NCI-H1105 (cell line): ENCODE measurements around the gene HAUS8.
"Not testable (repeated sequence)": the region's sequence is repeated elsewhere in the genome, so short reads cannot be mapped to it uniquely, and the experiment has no call there.

Source experiments
- DNase-seq: peaks from one replicate; lab custom pipeline; 2025; lab: John Stamatoyannopoulos, UW

Gene HAUS8

GRCh38 chr19:17101686-17102628 is 26.7 kb upstream of the HAUS8 start:
- no peak for DNase-seq

- no peak for DNase-seq
Measured at GRCh38 chr19:17098326-17098725, 23.1 kb upstream of the HAUS8 start.

DNA sequence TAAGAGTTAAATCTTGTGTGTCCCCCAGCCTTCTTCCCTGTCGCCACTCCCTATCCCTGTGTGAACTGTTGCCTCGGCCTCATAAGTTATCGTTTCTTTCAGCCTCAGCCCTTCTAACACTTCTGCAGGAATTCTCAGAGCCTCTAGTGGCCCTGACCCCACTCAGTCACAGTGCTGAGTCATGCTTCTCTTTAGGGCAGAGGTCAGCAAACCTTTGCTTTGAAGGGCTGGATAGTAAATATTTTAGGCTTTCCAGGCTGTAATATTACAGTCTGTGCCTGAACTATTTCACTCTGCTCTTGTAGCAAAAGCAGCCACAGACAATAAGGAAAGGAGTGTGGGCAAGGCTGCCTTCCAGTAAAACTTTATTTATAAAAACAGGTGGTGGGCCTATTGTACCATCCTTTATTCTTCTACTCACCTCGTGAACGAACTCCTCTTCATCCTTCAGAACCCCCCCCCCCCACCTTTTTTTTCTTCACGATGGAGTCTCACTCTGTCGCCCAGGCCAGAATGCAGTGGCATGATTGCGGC is 22.4 kb upstream of the HAUS8 start:
- no peak for DNase-seq

DNA sequence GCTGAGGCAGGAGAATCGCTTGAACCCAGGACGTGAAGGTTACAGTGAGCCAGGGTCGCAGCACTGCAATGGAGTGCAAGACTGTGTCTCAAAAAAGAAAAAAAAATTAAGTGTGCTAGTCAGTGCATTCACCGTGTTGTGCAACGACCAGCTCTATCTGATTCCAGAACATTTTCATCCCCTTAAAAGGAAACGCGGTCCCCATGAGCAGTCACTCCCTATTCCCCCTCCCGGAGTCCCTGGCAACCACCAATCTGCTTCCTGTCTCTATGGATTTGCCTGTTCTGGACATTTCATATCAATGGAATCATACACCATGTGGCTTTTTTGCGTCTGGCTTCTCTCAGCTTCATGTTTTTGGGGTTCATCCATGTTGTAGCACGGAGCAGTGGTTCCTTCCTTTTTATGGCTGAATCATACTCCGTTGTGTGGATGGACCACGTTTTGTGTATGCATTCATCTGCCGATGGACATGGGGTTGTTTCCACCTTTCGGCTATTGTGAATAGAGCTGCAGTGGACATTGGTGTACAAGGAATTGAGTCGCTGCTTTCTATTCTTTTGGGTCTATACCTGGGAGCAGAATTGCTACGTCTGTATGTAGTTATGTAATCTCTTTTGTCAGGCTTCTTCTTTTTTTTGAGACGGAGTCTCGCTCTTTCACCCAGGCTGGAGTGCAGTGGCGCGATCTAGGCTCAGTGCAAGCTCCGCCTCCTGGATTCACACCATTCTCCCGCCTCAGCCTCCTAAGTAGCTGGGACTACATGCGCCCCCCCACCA is 20.1 kb upstream of the HAUS8 start:
- DNase-seq: no peak

DNA sequence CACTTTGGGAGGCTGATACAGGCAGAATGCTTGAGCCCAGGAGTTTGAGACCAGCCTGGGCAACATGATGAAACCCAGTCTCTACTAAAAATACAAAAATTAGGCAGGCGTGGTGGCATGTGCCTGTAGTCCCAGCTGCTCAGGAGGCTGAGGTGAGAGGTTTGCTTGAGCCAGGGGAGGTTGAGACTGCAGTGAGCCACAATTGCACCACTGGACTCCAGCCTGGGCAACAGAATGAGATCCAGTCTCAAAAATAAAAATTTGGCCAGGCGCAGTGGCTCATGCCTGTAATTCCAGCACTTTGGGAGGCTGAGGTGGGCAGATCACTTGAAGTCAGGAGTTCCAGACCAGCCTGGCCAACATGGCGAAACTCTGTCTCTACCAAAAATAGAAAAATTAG is 19.4 kb upstream of the HAUS8 start:
- not testable (repeated sequence) for DNase-seq

- no peak for DNase-seq
Measured at GRCh38 chr19:17092696-17093095, 17.4 kb upstream of the HAUS8 start.

DNA sequence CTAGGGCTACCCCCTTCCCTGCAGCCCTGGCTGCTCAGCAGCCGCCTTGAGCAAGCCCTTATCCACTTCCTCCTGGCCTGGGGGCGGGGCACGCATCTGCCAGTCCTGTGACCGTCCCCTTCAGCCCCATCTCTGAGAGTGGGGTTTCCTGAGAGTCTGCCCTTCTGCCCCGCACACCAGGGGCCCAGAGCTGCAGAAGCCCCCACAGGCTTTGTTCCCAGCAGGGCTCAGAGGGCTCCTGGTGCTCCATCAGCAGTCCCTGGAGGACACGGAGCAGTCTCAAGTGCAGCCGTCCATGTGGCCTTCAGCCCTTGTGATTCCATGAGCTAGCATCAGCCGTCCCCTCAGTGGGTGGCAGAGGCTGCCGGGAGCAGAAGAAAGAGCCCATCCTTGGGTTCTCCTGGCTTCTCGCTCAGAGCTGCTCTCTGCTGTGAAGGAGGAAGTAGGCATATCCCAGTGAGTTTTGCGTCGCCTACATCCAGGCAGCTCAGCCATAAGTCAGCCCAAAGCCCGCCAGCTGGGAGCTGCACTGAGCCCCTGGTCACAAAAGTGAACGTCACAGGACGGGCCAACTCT is 16.6 kb upstream of the HAUS8 start:
- no peak for DNase-seq

DNA sequence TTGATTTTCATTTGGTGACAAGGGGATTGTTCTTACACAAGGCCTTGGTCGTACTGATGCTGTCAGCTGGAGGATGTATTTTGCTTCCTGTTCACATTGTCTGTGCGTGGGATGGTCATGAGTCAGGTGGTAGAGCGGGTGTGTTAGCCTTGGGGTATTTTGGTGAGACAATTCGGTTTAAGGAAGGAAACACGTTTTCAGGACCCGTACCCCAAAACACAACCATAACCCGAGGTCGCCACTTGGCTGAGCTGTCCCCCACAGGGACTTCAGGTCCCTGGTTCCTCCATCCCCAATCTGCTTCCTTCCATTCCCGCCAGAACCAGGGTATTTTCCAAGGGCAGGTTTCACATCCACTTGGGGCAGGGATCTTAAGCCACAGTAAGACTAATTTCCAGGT is 15.3 kb upstream of the HAUS8 start:
- no peak for DNase-seq

GRCh38 chr19:17088552-17088951 is 13.3 kb upstream of the HAUS8 start:
- no peak for DNase-seq

DNA sequence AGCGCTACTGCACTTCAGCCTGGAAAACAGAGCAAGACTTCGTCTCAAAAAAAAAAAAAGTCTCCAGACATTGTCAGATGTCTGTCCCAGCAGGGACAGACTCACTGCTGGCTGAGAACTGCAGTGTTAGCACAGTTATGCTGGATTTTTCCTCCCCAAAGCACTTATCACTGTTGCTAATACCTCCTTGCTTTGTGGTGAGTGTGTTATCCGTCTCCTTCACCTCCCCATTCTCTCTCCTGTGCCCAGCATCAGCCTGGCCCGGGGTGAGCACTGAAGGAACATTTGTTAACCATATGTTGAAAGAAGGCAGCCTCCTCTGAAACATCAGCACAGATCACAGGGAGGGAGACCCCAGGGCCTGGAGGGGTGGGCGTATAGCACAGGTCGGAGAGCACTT is 11.6 kb upstream of the HAUS8 start:
- DNase-seq: no peak

DNA sequence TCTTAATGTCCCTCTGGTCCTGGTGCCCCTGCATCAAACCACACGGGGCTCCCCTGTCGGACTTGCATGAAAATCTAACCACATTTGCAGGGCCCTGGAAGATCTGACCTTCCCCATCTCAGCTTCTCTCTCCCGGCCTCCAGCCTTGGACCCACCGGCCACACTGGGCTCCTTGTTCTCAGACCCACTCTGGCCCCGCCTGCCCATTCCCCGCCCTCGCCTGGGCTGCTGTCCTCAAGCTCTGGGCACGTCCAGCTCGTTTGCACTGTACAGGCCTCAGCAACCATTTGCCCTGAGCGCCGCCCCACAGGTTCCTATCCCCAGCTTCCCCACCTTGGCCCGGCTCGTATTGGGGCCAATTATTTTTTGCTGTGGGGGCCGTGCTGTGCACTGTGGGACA is 10.9 kb upstream of the HAUS8 start:
- DNase-seq: no peak

DNA sequence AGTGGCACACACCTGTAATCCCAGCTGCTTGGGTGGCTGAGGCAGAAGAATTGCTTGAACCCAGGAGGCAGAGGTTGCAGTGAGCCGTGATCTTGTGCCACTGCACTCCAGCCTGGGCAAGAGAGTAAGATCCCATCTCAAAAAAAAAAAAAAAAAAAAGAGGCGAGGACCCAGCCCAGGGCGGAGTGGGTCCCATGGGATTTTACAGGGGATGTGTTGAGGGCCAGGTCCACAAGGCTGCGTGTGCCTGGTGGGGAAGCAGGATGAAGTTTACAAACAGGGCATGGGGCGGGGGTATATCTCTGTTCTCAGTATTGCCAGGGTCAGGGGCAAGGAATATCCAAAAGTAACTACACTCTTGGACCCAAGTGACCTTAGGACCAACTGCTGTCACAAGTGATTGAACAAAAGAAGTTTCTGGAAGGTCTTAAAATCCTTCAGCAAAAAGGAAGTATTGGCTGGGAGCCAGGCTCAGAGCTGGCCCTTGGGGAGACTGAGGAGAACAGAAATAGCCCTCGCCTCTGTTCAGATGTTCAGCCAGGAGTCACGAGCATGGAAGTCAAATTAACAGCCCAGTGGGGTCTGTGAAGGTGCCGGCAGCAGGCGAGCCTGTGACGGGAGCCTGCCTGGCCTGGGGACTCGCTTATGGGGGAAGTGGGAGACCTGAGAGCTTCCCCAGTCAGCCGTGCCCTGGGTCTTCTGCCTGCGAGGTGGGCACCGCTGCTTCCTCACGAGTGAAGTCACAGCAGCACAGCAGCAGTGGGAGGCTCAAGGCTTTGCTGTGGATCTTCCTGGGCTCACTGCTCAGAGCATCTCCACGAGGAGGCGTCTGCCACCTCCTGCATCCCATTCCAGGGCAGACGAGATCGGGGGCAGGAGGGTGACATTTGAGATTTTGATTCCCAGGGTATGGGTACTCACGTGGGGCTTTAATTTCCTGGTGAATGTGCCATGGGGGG is 6.7 kb upstream of the HAUS8 start:
- DNase-seq: no peak

DNA sequence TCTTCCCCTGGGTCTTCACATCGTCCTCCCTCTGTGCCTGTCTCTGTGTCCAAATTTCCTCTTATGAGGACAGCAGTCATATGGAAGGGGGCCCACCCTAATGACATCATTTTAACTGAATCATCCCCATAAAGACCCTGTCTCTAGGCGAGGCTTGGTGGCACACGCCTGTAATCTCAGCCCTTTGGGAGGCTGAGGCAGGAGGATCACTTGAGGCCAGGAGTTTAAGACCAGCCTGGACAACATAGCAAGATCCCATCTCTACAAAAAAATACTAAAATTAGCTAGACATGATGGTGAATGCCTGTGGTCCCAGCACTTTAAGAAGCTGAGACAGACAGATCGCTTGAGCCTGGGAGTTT is 5.2 kb upstream of the HAUS8 start:
- no peak for DNase-seq

DNA sequence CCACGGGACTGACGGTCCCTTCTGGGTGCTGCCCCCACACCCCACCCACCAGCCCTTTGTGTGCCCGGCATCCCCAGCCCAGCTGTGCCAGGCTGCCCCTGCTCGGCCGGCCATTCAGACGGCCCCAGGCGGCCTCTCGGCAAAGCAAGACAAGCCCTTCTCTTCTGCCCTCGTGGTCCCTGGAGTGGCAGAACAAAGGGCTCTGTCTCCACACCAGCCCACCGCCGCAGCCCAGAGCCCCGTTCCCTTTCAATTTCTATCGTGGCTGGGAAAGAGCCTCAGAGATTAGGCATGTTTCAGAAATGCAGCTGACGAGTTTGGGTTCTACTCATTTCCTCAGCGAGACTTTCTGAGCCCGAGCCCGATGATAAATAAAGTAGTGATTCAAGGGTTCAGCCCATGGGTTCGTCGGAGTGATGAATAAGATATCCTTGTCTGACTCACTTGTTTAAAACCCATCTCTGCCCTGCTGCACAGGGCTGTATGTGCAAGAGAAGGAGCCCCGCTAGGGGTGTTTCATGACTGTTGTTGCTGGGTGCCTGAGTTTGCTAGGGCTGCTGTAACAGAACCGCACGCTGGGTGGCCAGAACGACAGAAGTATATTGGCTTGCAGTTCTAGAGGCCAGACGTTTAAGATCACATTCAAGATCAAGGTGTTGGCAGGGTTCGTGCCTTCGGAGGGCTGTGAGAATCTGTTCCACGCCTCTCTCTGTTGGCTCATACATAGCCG is 4.6 kb upstream of the HAUS8 start:
- DNase-seq: no peak

DNA sequence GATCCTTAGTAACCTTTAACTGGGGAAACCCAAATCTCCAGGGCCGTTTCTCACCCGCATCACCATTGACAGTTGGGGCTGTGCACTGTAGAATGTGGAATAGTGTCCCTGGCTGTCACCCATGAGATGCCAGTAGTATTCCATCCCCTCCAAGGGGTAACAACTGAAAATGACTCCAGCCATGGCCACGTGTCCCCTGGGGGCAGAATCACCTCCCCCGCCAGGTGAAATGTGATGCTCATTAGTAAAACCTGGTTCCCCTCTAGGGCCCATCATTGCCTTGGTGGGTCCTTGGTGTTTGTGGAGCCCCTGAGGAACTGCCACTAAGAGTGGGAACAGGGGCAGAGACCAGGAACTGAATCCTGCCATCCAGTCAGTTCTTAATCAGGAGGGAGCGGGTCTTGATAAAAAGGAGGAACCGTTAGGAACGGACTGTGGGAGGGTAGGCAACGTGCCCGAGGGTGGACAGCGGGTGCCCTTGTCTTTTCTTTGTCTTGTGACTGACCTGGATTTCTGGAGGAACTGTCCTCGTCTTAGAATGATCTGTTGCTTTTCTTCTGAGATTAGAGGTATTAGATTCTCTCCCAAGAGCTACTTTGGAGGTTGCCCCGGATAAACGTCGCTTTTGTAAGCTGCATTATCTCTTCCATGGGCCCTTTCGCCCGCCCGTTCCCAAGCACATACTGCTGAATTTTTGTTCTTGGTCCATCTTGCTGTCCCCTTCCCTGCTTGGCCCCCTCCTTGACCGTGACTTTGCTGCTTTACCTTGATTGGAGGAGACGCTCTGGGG is 3.9 kb upstream of the HAUS8 start:
- no peak for DNase-seq

- DNase-seq: no peak
Measured at GRCh38 chr19:17078036-17078919, 3.0 kb upstream of the HAUS8 start.

GRCh38 chr19:17077447-17078028 is 2.3 kb upstream of the HAUS8 start:
- no peak for DNase-seq

- DNase-seq: no peak
Measured at GRCh38 chr19:17076543-17076991, 1.3 kb upstream of the HAUS8 start.
